NCI-H2029 (cell line): ENCODE data around the gene PHLPP1.
"Not testable (repeated sequence)": the region's sequence is repeated elsewhere in the genome, so short reads cannot be mapped to it uniquely, and the experiment has no call there.

Source experiments
- DNase-seq: peaks from one replicate; lab custom pipeline; 2025; lab: John Stamatoyannopoulos, UW

PHLPP1 gene

DNA sequence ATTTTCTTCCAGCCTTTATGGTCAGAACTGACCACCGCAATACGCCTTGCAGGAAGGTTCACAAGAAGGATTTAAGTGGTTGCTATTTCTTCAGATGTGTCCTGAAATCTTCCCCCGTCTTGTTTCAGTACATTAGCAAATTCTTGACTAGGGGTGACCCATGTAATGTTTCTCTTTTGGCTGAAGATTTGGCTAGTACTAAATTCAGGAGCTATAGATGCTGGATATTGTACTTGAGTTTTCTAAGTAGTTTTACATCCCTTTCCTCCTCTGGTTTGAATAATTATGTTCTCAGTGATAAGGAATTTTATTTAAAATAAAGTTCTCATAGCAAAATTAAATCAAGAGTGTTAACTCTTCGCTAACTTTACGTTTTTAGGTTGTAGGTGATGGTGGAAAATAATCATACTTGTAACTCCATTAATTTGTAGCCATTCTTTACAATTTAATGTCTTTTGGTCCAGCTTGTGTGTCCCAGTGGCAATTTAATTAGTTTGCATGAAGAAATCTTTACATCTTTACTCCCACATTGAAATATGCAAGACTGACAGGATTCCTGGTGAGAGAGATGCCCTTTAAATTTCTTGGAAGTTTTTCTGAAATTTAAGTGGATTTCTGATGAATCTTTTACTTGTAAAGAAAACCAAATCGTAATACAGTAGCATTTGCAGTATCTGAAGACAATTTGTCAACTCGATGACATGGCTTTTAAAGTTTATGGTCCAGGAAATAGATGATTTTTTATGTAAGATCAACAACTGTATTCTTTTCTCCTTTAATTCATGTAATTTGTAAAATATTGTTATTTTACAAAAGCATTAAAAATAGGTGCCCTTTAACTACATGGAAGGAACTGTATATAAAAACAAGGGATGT is 2.8 kb downstream of the PHLPP1 start:
- no peak for DNase-seq

DNA sequence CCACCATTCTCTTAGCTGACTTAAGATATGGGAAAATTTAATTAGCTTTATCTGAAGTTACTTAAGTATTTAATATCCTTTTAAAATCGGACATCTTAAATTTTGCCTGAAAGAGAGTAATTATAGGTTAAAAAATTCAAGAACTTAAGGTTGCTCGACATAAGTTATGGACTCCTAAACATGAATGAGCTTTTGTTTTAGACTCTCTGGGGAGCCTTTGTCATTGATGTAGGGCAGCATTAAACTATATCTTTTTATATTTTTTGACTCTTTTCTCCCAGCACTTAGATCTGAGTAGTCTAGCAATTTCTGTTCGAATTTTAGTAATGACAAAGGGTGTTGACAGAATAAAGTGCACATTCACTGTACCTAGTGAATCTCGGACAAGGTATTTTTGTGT is 4.7 kb downstream of the PHLPP1 start:
- DNase-seq = no peak

DNA sequence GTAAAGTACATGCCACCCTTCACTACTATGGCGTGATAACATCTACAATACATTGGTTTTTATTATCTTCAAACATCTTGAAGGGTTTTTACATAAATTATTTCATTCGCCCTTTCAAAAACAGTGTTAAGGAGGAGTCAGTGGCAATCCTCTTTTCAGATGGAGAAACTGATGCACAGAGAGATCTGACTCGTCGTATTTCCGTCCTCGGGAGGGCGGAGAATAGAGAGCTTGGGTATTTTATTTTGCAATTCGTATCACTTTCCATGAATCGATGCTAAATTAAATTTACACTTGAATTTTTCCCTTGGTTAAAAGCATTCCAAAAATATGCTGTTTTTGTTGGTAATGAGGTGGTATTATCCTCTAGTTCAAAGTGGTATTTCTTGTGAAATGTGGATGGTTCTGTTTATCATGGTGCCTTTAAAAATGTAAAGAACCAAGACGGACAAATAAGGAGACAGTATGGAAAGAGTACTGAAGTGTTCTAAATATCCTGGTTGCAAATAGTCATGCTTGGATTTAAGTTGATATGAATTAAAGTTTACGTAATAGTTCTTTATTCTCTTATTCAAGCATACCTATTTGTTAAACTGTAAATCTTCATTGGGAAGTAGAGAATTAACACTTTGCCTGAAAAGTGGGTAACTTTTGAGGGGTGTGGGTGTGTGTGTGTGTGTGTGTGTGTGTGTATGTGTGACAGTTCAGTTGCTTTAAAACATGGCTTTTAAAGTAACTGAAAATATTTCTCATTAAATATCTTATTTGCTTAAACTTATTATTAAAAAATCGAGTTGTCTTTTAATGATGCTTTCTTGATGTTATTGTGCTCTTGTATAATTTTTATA is 5.6 kb downstream of the PHLPP1 start:
- no peak for DNase-seq

DNA sequence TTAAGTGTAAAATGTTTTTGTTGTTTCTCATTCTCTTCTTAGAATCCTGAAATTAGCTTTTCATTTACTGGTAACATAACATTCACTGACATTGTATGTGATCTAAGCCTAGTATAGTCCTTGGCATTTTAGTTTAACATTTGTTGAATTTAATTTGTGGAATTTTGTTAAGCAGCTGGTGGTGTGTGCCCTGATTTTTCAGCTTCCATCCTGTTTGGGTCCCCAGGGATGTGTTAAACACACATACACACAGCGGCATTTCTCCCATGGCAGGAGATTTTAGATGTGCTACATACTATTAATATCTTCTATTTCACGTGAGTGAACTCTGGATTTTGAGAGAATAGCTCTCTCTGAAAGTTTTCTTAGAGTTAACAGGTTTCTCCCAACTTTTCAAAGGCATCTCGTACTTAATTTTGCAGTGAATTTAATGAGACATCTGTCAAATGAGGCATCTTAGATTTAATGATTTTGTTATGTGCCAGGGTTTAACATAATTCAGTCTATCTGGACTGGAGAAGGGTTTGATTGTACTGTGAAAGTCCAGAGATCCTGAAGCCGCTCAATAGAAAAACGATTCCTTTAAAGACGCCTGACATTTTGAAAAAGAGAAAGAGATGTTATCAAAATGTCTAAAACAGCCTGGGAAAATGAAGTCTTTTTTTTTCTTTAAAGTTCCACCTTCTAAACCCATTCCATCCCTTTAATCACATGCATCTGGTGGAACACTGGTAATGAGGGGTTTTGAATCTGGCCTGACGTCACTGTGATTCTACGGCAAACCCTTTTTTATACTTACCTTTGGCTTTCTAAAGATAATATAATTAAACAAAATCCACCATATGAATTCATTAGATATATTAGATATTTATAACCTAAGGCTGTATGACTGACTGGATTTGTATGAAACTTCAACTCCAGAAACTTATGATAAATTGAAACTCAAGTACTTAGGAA is 6.8 kb downstream of the PHLPP1 start:
- no peak for DNase-seq

DNA sequence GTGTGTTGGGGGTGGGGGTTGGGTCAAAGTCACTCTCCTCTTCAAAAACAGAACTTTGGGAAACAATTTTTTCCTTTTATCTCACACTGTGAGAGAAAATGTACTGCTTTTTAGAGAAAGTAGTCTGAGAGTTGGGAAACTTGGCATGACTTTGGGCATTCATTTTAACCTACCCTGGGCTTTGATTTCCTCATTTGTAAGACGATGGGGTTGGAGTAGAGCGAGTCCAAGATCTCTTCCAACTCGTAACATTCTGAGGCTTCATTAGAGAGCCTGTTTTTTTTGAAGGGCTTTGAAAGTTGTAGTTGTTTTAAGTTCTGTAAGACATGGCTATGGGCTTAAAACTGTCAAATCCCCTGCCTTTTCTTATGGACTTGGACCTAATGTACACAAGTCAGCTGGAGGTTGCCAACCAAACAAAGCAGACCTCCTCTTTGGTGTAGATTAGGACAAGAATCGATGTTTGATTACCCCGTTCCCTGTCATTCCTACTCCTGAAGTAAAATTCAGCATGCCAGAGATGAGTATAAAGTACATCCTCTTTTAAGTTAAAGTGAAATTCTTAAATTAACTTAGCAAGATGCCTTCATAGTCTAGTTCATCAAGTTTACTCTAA is 8.4 kb downstream of the PHLPP1 start:
- no peak for DNase-seq

DNA sequence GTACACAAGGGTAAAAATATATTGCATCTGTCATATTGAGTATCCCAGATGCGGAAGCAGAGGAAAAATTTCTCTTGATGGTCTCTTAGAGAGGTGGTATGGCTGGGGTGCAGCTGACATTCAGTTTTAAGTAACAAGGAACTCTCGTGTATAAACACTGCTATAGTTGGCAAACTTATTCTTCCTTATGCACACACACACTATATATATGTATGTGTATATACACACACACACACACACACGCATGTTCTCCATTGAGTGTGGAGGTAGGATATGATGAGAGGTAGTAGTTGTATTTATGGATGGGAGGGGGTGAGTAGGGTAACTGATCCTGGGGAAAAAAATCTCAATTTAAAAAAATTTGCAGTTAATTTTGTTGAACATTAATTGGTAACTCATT is 10.6 kb downstream of the PHLPP1 start:
- no peak for DNase-seq

DNA sequence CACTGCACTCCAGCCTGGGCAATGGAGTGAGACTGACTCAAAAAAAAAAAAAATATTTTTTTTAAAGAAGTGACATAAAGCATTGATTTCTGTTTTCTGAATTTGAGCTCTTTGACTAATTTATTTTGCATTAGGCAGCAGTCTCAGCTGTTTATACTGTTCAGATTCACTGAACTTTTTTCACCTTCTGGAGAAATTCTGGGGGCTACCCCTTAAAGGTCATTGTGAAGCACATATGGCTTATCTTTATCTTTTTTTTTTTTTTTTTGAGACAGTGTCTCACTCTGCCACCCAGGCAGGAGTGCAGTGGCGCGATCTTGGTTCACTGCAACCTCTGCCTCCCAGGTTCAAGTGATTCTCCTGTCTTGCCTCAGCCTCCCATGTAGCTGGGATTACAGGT is 12.9 kb downstream of the PHLPP1 start:
- no peak for DNase-seq

DNA sequence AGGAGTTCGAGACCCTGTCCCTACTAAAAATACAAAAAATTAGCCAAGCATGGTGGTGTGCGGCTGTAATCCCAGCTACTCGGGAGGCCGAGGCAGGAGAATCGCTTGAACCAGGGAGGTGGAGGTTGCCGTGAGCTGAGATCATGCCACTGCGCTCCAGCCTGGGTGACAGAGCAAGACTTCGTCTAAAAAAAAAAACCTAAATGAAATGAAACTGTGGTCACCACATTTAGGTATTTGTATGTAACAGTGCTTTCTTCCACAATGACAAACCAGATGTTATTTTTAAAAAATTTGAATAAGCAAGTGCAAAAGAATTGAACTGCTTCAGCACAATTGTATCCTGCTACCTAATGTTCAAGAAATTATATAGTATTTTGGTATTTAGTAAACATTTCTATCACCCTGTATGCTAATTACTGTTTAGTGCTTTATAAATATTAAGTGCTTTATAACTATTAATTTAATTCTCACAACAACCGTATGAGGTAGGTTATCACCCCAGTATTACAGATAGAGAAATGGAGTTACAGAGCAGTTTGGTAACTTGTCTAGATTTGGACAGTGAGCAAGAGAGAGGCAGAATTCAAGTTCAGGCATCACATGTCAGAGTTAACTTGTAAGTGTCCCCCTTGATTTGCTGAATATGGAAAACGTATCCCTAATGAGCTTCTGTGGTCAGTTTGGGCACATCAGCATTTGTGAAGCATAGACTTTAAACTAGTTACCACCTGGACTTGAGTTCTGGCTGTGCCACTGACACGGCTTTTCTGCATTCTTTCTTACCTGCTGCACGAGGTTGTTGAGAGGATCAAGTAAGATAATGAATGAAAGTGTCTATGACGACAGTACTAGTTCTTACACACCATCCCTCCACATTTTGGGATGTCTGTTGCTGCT is 14.4 kb downstream of the PHLPP1 start:
- no peak for DNase-seq

DNA sequence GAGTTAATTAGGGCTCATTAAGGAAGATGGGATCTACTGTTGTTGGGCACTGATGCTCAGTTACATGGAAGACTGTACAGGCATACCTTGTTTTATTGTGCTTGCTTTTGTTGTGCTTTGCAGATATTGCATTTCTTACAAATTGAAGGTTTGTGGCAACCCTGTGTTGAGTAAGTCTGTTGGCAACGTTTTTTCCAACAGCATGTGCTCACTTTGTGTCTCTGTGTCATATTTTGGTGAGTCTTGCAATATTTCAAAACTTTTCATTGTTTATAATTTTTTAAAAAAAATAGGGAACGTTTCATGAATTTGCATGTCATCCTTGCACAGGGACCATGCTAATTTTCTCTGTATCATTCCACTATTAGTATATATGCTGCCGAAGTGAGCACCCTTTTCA is 15.6 kb downstream of the PHLPP1 start:
- DNase-seq = no peak

DNA sequence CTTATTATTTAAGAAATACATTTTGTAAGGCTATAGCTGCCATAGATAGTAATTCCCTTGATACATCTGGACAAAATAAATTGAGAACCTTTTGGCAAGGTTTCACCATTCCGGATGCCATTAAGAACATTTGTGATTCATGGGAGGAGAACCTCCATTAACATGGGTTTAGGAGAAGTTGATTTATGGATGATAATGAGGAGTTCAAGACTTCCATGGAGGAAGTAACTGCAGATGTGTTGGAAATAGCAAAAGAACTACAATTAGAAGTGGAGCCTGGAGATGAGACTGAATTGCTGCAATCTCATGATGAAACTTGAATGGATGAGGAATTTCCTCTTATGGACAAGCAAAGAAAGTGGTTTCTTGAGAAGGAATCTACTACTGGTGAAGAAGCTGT is 17.3 kb downstream of the PHLPP1 start:
- no peak for DNase-seq

DNA sequence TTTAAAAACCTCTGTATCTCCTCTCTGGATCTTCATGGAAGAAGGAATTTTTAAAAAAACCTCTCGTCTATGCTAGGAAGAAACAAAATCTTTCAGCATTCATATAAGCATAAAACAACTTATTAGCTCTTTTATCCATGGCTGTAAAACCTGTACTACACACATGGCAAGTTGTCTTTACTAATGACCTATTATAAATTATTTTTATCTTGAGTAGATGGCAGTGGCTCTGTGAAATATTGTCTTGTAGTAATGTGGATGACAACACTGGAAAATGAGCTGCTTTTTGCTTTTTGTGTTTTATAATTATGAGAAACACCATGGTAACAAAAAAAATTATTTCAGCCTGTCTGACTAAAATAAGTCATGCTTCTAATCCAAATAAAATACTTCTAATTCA is 18.9 kb downstream of the PHLPP1 start:
- DNase-seq = no peak

DNA sequence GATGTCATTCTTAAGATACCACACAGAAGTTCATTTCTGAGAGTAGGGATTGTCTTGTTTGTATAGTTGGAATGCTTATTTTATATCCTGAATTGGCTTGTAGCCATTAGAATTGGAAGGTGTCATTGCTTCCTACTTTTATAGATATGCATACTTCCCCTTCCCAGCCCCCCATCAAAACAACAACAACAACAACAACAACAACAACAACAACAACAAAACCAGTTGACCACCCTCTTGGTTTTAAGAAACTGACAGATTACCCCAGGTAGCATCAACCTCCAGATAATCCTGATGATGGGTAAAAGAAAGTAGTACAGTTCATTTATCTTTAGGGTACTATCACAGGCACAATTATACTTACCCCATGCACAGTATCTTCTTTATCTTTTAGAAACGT is 20.0 kb downstream of the PHLPP1 start:
- no peak for DNase-seq

DNA sequence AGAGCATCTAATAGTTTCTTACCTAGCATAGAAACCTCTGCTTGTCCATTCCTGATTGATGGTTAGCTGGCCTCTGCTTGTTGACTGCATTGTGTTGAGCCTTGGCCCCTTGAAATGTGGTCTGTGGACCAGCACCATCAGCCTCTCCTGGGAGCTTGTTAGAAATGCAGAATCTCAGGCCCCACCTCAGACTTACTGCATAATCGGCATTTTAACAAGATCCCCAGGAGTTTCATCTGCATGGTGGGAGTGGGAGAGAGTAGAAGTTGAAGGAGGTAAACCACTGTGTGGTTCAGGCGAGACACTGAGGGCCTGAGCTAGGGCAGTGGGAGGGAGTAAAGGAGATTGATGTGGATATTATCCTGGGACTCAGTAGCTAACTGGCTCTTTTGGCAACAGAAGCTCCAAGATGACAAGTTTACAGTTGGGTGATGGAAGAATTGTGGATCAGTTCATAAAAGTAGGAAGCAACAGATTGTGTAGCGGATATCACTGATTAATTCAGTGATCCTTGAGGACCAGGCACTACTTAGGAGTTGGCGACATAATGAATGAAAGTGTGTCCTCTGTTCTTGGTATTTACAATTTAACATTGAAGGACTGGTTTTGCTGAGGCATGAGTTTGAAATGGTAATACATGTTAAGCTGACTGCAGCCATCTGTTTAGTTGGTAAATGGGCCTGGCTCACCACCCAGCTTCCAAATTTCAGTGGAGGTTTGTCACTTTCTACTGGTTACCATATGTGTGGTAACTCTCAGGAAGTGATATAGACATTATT is 20.9 kb downstream of the PHLPP1 start:
- no peak for DNase-seq

DNA sequence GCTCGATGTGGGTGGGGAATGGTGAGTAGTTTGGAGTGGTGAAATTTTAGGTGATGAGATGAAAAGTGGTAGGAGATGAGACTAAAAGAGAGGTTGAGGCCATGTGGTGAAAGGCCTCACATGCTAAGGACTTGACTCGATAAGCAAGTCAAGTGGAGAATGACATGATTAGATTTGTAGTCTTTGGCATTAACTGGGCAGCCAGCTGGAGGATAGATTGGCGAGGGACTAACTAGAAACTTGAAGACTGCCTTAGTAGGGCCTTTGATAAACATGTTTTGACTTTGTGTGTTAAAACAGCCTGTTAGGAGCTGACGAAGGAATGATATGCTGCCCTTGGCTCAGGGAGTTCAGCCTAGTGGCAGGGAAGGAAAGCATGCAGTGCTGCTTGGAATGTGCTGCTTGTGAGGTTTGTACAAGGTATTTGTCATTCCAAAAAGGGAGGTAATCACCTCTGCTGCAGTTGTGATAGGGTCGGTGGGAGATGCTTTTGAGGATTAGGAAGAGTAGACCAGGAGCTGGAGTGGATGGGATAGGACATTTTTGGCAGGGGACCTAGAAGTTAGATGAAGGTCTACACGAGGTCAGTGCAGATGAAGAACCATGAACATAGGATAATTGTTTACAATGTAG is 22.0 kb downstream of the PHLPP1 start:
- DNase-seq = no peak

DNA sequence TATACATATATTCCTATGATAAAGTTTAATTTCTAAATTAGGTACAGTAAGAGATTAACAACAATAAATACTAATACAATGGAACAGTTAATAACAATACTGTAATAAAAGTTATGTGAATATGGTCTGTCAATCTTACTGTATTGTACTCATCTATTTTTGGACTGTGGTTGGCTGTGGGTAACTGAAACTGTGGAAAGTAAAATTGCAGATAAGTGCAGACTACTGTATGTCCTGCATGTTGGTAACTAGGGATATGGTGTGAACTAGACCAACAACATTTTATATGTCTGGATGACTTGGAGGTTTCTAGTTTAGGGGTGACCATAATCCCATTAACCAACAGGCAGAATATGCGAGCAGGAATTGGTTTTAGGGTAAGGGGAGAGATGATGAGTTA is 23.3 kb downstream of the PHLPP1 start:
- no peak for DNase-seq

DNA sequence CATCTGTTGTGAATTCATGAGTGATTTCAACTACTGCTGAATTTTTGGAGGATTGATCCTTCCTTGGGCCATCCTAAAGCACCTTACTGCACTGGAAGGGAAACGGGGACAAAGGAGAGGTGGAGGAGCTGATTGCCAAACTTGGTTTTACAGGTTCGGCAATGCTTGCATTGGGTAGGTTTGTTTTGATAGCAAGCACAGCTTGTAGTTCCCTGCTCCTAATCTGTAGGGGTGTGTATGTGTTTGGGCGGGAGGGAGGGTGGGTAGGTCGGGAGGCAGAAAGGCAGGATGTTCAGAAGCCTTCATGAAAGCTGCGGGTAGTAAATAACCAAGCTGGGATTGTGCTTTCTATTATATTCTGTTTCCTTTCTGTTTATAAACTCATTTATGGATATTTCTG is 24.6 kb downstream of the PHLPP1 start:
- DNase-seq = no peak

DNA sequence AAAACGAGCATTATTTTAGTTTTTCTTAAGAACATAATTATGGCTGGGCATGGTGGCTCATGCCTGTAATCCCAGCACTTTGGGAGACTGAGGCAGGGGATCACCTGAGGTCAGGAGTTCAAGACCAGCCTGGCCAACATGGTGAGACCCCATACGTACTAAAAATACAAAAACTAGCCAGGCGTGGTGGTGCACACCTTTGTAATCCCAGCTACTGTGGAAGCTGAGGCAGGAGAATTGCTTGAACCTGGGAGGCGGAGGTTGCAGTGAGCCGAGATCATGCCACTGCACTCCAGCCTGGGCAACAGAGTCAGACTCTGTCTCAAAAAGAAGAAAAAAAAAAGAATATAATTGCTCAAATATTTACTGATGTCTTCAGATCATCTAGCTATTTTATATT is 25.3 kb downstream of the PHLPP1 start:
- DNase-seq = not testable (repeated sequence)

DNA sequence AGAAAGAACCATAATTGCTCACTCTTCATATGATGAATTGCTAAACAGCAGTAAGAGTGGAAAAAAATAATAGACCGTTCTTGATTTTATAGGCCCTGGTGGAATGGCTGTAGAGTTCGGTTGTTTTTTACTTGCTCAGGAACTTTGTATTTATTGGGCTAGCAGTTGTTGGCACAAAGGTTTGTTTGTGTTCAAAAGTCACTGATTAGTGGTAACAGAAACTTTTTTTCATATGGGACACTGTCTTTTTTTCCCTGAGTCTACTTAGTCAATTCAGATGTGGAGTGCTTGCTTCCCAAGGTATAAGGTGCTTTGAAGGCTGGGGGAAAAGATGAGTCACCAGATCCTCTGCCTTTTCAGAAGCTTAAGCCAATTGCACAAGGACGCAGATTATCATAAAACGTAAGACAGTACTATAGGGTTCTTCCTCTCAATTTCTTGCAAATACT is 25.8 kb downstream of the PHLPP1 start:
- DNase-seq = no peak

DNA sequence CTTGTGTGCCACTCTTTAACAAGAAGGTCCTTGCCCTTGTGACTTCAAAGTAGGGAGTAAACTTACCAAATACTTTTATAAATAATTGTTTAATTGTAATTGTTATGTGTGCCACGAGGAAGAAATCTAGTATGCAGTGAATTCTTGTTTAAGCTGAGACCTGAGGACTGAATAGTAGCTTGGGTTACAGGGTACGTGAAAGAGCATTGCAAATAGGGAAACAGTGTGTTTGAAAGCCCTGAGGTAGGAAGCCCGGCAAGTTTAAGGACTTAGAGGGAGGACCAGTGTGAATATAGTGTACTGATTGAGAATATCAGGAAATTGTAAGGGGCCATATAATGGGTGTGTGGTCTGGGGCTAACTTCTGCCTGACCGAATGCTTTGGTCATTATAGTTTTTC is 26.2 kb downstream of the PHLPP1 start:
- no peak for DNase-seq
